H1 (cell line): ENCODE measurements around the gene ACSF3. TPM values are rescaled to one million over a fixed set of nuclear protein-coding genes. Genes with fewer than 3 reads are reported as not detected.

Source experiments
- CTCF ChIA-PET: fragments of 300-600 bp; sonication (Branson Sonifier 250); formaldehyde crosslinking; loops from one replicate; lab custom pipeline; 2021; ENCODE audit not compliant: partially characterized antibody; lab: Charles Lee
- POLR2A ChIA-PET: fragments of 300-600 bp; sonication (Branson Sonifier 250); formaldehyde crosslinking; loops from one replicate; lab custom pipeline; 2021; ENCODE audit warnings: inconsistent platforms; ENCODE audit not compliant: partially characterized antibody; lab: Charles Lee
- DNase-seq, 2 experiments: peaks; one replicate each; pipeline versions ENCODE4 v3.0.0 to v3.0.0-alpha.2; 2010 to 2022; ENCODE audit warnings: low spot score in 2 of 2, low read depth in 1 of 2, mixed read lengths in 1 of 2
- FAIRE-seq: peaks from 2 replicates; lab custom pipeline; 2011; peaks lifted over from hg19 to GRCh38; lab: Jason Lieb, UNC
- H2AFZ ChIP-seq: 2 replicates; pipeline ENCODE4 v1.8.1; 2012; ENCODE audit warnings: low read length, inconsistent platforms
- H2AK5ac ChIP-seq: 2 replicates; pipeline ENCODE4 v1.6.1; 2013; ENCODE audit warnings: low read depth, low read length
- H2BK120ac ChIP-seq: replicated peaks from 2 replicates; pipeline ENCODE3; 2013; ENCODE audit warnings: low read depth, low read length, inconsistent platforms
- H2BK12ac ChIP-seq: 2 replicates; pipeline ENCODE4 v1.6.1; 2013; ENCODE audit warnings: low read depth, low read length
- H2BK15ac ChIP-seq: 2 replicates; pipeline ENCODE4 v1.6.1; 2013; ENCODE audit warnings: low read length
- H2BK20ac ChIP-seq: 2 replicates; pipeline ENCODE4 v1.6.1; 2013; ENCODE audit warnings: low read length
- H2BK5ac ChIP-seq: 2 replicates; pipeline ENCODE4 v1.6.1; 2013; ENCODE audit warnings: low read depth, low read length
- H3K14ac ChIP-seq: 2 replicates; pipeline ENCODE4 v1.6.1; 2013; ENCODE audit warnings: inconsistent platforms; ENCODE audit not compliant: insufficient read length
- H3K18ac ChIP-seq: 2 replicates; pipeline ENCODE4 v1.6.1; 2013; ENCODE audit warnings: low read length; ENCODE audit errors: extremely low read depth
- H3K23ac ChIP-seq: 2 replicates; pipeline ENCODE4 v1.6.1; 2013; ENCODE audit warnings: inconsistent platforms; ENCODE audit not compliant: insufficient read length
- H3K23me2 ChIP-seq: 2 replicates; pipeline ENCODE4 v1.6.1; 2013; ENCODE audit warnings: low read depth, low read length
- H3K27ac ChIP-seq: 2 replicates; pipeline ENCODE4 v1.6.1; 2011; ENCODE audit warnings: low read depth, low read length, inconsistent platforms
- H3K27me3 ChIP-seq, 4 experiments: replicated peaks in 1 of 4; 1 replicate in 1 of 4; 2 replicates in 3 of 4; pipeline versions ENCODE4 v1.6.1 to v1.8.1; 2011 to 2013; ENCODE audit warnings: low read length in 3 of 4, mild to moderate bottlenecking in 3 of 4, inconsistent platforms in 2 of 4, mixed read lengths in 2 of 4, moderate library complexity in 1 of 4; ENCODE audit not compliant: control insufficient read depth in 3 of 4, insufficient read depth in 3 of 4; ENCODE audit errors: extremely low read depth in 1 of 4
- H3K36me3 ChIP-seq, 4 experiments: 2 replicates each; pipeline versions ENCODE4 v1.6.1 to v1.8.1; 2011 to 2013; ENCODE audit warnings: mild to moderate bottlenecking in 4 of 4, low read length in 3 of 4, moderate library complexity in 2 of 4, control low read depth in 1 of 4, inconsistent platforms in 1 of 4; ENCODE audit not compliant: insufficient read depth in 4 of 4, control insufficient read depth in 2 of 4
- H3K4ac ChIP-seq: replicated peaks from 2 replicates; pipeline ENCODE3; 2013; ENCODE audit warnings: low read length, low read depth, mixed read lengths, inconsistent platforms; ENCODE audit not compliant: insufficient read length
- H3K4me1 ChIP-seq, 4 experiments: replicated peaks in 1 of 4; 1 replicate in 1 of 4; 2 replicates in 3 of 4; pipeline versions ENCODE4 v1.6.1 to v1.8.1; 2011 to 2013; ENCODE audit warnings: low read length in 3 of 4, inconsistent platforms in 2 of 4, mixed read lengths in 1 of 4; ENCODE audit not compliant: insufficient read depth in 4 of 4, control insufficient read depth in 3 of 4
- H3K4me2 ChIP-seq, 2 experiments: 2 replicates each; pipeline versions ENCODE4 v1.6.1 to v1.8.1; 2011 to 2013; ENCODE audit warnings: low read depth in 2 of 2, low read length in 2 of 2, control low read depth in 1 of 2, inconsistent platforms in 1 of 2, mild to moderate bottlenecking in 1 of 2; ENCODE audit not compliant: insufficient read depth in 1 of 2
- H3K4me3 ChIP-seq, 4 experiments: fragments of 200-600, 300-600 bp in 1 of 4; sonication (generic), shearing (Covaris generic), sonication (Bioruptor Twin) in 1 of 4; 2 replicates each; pipeline versions ENCODE4 v1.5.1 to v1.8.1; 2011 to 2016; ENCODE audit warnings: low read length in 4 of 4, low read depth in 3 of 4, control low read depth in 2 of 4, inconsistent platforms in 2 of 4, mild to moderate bottlenecking in 2 of 4, mixed read lengths in 1 of 4, moderate library complexity in 1 of 4; ENCODE audit not compliant: insufficient read depth in 2 of 4; ENCODE audit errors: extremely low read depth in 1 of 4
- H3K56ac ChIP-seq: replicated peaks from 2 replicates; pipeline ENCODE3; 2013; ENCODE audit warnings: low read depth, mild to moderate bottlenecking, mixed read lengths, low read length, inconsistent platforms; ENCODE audit not compliant: insufficient read length
- H3K79me1 ChIP-seq: 2 replicates; pipeline ENCODE4 v1.6.1; 2013; ENCODE audit warnings: low read depth, low read length, control low read depth
- H3K79me2 ChIP-seq, 2 experiments: 2 replicates each; pipeline versions ENCODE4 v1.6.1 to v1.8.1; 2012 to 2013; ENCODE audit warnings: low read length in 2 of 2, mild to moderate bottlenecking in 2 of 2, inconsistent platforms in 1 of 2; ENCODE audit not compliant: insufficient read depth in 2 of 2, control insufficient read depth in 1 of 2
- H3K9ac ChIP-seq, 4 experiments: replicated peaks in 1 of 4; 1 replicate in 1 of 4; 2 replicates in 3 of 4; pipeline versions ENCODE4 v1.6.1 to v1.8.1; 2011 to 2013; ENCODE audit warnings: low read depth in 3 of 4, low read length in 3 of 4, control low read depth in 2 of 4, mild to moderate bottlenecking in 2 of 4, moderate library complexity in 2 of 4, inconsistent platforms in 1 of 4; ENCODE audit errors: extremely low read depth in 1 of 4
- H3K9me3 ChIP-seq, 2 experiments: 2 replicates each; pipeline versions ENCODE4 v1.6.1 to v1.8.1; 2012 to 2013; ENCODE audit warnings: mild to moderate bottlenecking in 2 of 2, moderate library complexity in 2 of 2, control low read depth in 1 of 2, inconsistent platforms in 1 of 2, low read depth in 1 of 2, low read length in 1 of 2, mixed read lengths in 1 of 2; ENCODE audit not compliant: insufficient read depth in 2 of 2
- H4K20me1 ChIP-seq, 2 experiments: replicated peaks in 1 of 2; 2 replicates each; pipeline versions ENCODE3 to v1.8.1; 2011 to 2013; ENCODE audit warnings: inconsistent platforms in 2 of 2, low read length in 2 of 2, mild to moderate bottlenecking in 1 of 2; ENCODE audit not compliant: insufficient read depth in 2 of 2, control insufficient read depth in 1 of 2
- H4K5ac ChIP-seq: 2 replicates; pipeline ENCODE4 v1.6.1; 2013; ENCODE audit warnings: low read length, low read depth, mixed read lengths, inconsistent platforms; ENCODE audit not compliant: insufficient read length
- H4K8ac ChIP-seq: 2 replicates; pipeline ENCODE4 v1.8.0; 2013; ENCODE audit warnings: mild to moderate bottlenecking, moderate library complexity, low read length, inconsistent platforms; ENCODE audit not compliant: insufficient read depth; ENCODE audit errors: extremely low read depth
- H4K91ac ChIP-seq: replicated peaks from 2 replicates; pipeline ENCODE3; 2013; ENCODE audit warnings: low read length, mixed read lengths, inconsistent platforms; ENCODE audit not compliant: insufficient read length
- E2F6 ChIP-seq: IDR thresholded peaks from 2 replicates; pipeline ENCODE4 v1.6.1; 2012; ENCODE audit warnings: inconsistent platforms
- NANOG ChIP-seq: IDR thresholded peaks from 2 replicates; pipeline ENCODE4 v1.6.1; 2011; ENCODE audit warnings: low read length, low read depth, mild to moderate bottlenecking, inconsistent platforms; ENCODE audit not compliant: insufficient read depth, poor library complexity, severe bottlenecking
- RNF2 ChIP-seq: fragments of 200-900, 300-1000 bp; sonication (generic); IDR thresholded peaks from 2 replicates; pipeline ENCODE4 v1.7.1; 2016; ENCODE audit warnings: borderline replicate concordance, low read depth, mild to moderate bottlenecking, antibody characterized with exemption, low read length; ENCODE audit not compliant: poor library complexity, severe bottlenecking; ENCODE audit errors: missing control alignments
- WGBS, 2 experiments: shearing (Covaris generic) in 1 of 2; methylation state at CpG; one replicate each; pipeline versions ENCODE4 v1.1.6 to v1.1.7; 2013 to 2015; ENCODE audit warnings: low lambda C conversion rate in 2 of 2, mixed read lengths in 2 of 2, inconsistent platforms in 1 of 2, low coverage in 1 of 2, missing lambda C conversion rate in 1 of 2; ENCODE audit not compliant: insufficient replicate concordance in 2 of 2, insufficient coverage in 1 of 2, insufficient read length in 1 of 2; ENCODE audit errors: extremely low coverage in 1 of 2, missing lambda C conversion rate in 1 of 2; 5-methylcytosine and 5-hydroxymethylcytosine counted together
- polyA plus RNA-seq, 7 experiments: library from polyadenylated mRNA; depleted of rRNA in 3 of 7; stranded (reverse) in 5 of 7; unstranded in 2 of 7; fragments of >200 nt in 5 of 7; fragments of 200-250 nt in 2 of 7; gene quantifications; 1 replicate in 5 of 7; 2 replicates in 1 of 7; 4 replicates in 1 of 7; pipeline versions ENCODE4 v1.2.1 to v1.2.3, GENCODE V29; 2011 to 2013; ENCODE audit warnings: missing spikeins in 2 of 7, mixed read lengths in 2 of 7
- total RNA-seq: library from RNA; stranded (reverse); fragmentation: NEBNext Ultra II Directional; extraction: Animal tissue kit (Norgen Biotek cat#: 25700); gene quantifications from 2 replicates; pipeline ENCODE4 v1.2.1, GENCODE V29; 2021

ACSF3 gene
- total and polyA plus RNA-seq, 2 of the 8 experiments (the other 6 are each of a cell fraction or from before 2014, with no cell fraction given), result 15.6 to 22.9 TPM

- Histone ChIP-seq H3K4me3 (no peak overlapping the region), H4K5ac (no peak overlapping the region), H3K4ac (no peak overlapping the region), H3K79me1 (no peaks in the 10 kb centered on the region), H3K14ac (no peak overlapping the region), H3K4me1 (no peaks in the 10 kb centered on the region; a peak in 1 of 7 replicates), H3K36me3 (no peaks in the 10 kb centered on the region), H3K79me2 (no peaks in the 10 kb centered on the region), H3K27me3 (no peaks in the 10 kb centered on the region), H2BK12ac (no peak overlapping the region), H2AFZ (no peak overlapping the region), H2BK120ac (no peak overlapping the region), H3K56ac (no peak overlapping the region), H4K91ac (no peak overlapping the region), H3K4me2 (no peak overlapping the region), H4K20me1 (peaks cover 0 to 4% of the 10 kb centered on the region in 2 experiments), H3K27ac (no peak overlapping the region), H2BK5ac (no peak overlapping the region), H2BK20ac (no peak overlapping the region), H2AK5ac (no peak overlapping the region), H3K9ac (no peak overlapping the region), H3K18ac (no peak overlapping the region), H2BK15ac (no peak overlapping the region), H4K8ac (no peak overlapping the region), H3K9me3 (peaks cover 21 to 26% of the 10 kb centered on the region in 2 experiments), H3K23me2 (peaks cover 9% of the 10 kb centered on the region; the same call in 1 of the 2 replicates), H3K23ac (no peak overlapping the region)
- DNase-seq, result no peak
- WGBS, 2 experiments, result 93% methylated on average over 9 of the region's 9 CpGs; no CpG with 5 or more reads in 1 of the 2 experiments
- ChIA-PET CTCF (interaction anchor here (0.6 kb wide), 1 partner anchor 82 kb away, joined by 3 read pairs; no protein-coding TSS in a partner anchor), POLR2A (no interaction called here)
- FAIRE-seq, result no peak
- no peak for TF ChIP-seq E2F6
- no peak for TF ChIP-seq NANOG
- TF ChIP-seq RNF2, result no peak
Observed at GRCh38 chr16:89069920-89070319, 23.7 kb upstream of the ACSF3 start.
